GM12892 (cell line): ENCODE data around the gene ITPRID2. TPM values are rescaled to one million over a fixed set of nuclear protein-coding genes. Genes with fewer than 3 reads are reported as not detected.
A peak's percentile ranks its signal among the peaks of the same experiment; 100 is the strongest.

Experiments
- DNase-seq: peaks from one replicate; pipeline ENCODE4 v3.0.0; 2011; ENCODE audit not compliant: insufficient read length
- FAIRE-seq: peaks from 2 replicates; lab custom pipeline; 2011; peaks lifted over from hg19 to GRCh38; lab: Jason Lieb, UNC
- POLR2A ChIP-seq: IDR thresholded peaks from 2 replicates; pipeline ENCODE4 v1.6.1; 2011; ENCODE audit warnings: low read depth, low read length, control low read depth
- POLR2AphosphoS5 ChIP-seq: IDR thresholded peaks from 2 replicates; pipeline ENCODE4 v1.6.1; 2011; ENCODE audit warnings: low read depth, low read length, control low read depth
- TAF1 ChIP-seq: IDR thresholded peaks from 2 replicates; pipeline ENCODE4 v1.6.1; 2011; ENCODE audit warnings: low read depth, mild to moderate bottlenecking, control low read depth, low read length, borderline replicate concordance
- polyA plus RNA-seq: library from polyadenylated mRNA; unstranded; fragments of >200 nt; gene quantifications from one replicate; pipeline ENCODE4 v1.2.1, GENCODE V29; 2012; ENCODE audit warnings: missing spikeins, inconsistent platforms; ENCODE audit not compliant: missing spikeins

ITPRID2 gene
- polyA plus RNA-seq = 15.9 TPM

- DNase-seq (peak; percentile 82), FAIRE-seq (peak; percentile 95)
- TF ChIP-seq TAF1 (no peak), POLR2A (no peak; the same call in 1 of the 2 replicates), POLR2AphosphoS5 (no peak)
These were observed at the start of gene ITPRID2 for GRCh38 chr2:181891258-181891965. ITPRID2 (plus strand) TSS chr2:181891730; CDS start chr2:181892067, 337 bp downstream.

DNA sequence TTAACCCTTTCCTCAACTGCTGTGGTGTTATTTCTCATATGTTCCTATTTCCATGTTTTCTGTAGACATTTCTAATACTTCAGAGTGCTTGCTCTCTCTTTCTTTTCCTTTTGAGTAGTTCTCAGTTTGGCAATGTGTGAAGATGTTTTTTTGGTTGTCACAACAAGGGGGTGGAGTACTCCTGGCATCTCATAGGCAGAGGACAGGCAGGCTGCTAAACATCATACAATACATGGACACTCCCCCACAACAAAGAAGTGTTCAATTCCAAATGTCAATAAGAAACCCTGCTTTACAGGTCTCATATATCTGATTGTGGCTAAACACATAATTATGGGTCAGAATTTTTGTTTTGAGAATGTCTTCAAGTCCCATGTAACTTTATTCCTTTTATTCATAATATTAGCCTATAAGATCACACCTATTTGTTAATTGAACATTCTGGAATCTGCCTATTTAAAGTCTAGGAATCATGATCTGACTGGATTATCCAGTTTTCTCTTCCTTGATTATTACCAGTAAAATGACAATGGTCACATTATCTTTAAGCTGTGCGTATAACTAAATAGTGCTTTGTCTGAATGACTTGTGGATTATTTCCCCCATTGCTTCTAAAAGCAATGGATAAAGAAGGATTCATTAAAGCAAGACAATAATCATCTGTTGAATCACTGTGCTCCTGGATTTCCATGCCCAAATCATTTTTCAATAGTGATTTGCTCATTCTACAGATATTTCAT is 46.8 kb upstream of the ITPRID2 start:
- FAIRE-seq = no peak
- DNase-seq = no peak

GRCh38 chr2:181846399-181847197 is 44.9 kb upstream of the ITPRID2 start:
- no peak for FAIRE-seq
- TF ChIP-seq POLR2A = no peak
- TF ChIP-seq POLR2AphosphoS5 = no peak
- TF ChIP-seq TAF1 = no peak
- DNase-seq = no peak

More for the DNA sequence above, 46.8 kb upstream of the ITPRID2 start:
- TF ChIP-seq POLR2A = no peak
- no peak for TF ChIP-seq POLR2AphosphoS5
- no peak for TF ChIP-seq TAF1

DNA sequence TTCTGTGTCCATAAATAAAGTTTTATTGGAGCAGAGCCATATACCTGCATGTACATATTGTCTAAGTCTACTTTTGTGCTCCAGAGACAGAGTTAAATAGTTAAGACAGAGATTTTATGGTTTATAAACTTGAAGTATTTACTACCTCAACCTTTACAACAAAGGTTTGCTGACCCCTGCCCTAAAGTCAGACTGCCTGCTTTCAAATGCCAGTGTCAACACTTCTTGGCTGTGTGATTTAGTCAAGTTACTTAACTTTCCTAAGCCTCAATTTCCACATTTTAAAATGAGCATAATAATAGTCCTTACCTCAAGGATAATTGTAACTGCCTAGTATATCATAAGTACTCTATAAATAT is 44.4 kb upstream of the ITPRID2 start:
- no peak for TF ChIP-seq TAF1
- TF ChIP-seq POLR2A = no peak
- no peak for TF ChIP-seq POLR2AphosphoS5
- FAIRE-seq = no peak
- no peak for DNase-seq

- TF ChIP-seq POLR2A (no peak), TAF1 (no peak), POLR2AphosphoS5 (no peak)
- FAIRE-seq (no peak), DNase-seq (no peak)
These were observed 43.8 kb upstream of the ITPRID2 start for GRCh38 chr2:181847702-181848101.

GRCh38 chr2:181848261-181848886 is 43.2 kb upstream of the ITPRID2 start:
- TF ChIP-seq TAF1 (no peak), POLR2A (no peak), POLR2AphosphoS5 (no peak)
- no peak for DNase-seq
- no peak for FAIRE-seq

- DNase-seq = no peak
- no peak for TF ChIP-seq TAF1
- TF ChIP-seq POLR2A = no peak
- no peak for TF ChIP-seq POLR2AphosphoS5
- FAIRE-seq = no peak
These were observed 41.9 kb upstream of the ITPRID2 start for GRCh38 chr2:181849601-181850000.

DNA sequence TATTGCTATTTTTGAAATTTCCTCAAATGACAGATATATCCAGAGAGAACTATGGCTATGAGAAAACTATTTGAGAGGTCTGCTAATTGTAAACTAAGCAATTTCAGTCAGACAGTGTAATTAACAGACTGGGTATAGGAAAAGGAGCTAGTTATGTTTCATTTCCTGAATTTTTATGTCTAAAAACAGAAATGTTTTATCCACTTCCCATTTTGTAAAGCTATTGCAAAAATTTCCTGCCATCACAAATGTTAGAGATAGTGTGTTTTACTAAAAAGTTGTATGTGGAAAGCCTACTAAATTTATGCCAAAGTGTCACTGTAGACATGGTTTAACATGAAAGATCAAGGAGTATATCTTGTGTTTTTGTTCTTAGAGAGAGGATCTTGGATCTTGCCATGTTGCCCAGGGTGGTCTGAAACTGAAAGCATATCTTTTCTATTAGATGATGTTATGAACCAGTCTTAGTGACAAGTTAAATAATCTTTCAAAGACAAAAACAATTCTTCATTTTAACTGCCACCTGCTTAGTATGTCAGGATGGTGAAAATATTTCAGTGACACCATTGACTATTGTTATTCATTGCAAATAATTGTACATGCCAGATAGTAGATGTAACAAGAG is 40.5 kb upstream of the ITPRID2 start:
- TF ChIP-seq TAF1 (no peak), POLR2A (no peak), POLR2AphosphoS5 (no peak)
- peak; percentile 64 for FAIRE-seq
- no peak for DNase-seq

DNA sequence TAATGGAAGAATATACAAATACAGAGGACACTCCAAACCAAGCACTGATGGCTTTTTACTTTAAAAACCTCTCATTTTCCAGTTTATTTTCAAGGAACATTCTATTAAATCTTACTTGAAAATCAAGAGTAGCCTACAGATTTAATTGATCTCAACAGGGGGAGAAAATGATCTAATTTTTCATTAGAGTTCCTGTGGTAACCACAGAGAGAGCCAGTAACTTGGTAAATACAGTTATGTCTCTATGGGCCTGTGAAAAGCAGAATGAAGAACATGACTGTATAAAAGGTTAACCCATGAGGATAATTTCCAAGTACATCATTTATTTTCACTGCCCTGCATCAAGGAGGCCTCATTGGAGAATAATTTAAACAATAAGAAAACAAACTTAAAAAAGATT is 39.8 kb upstream of the ITPRID2 start:
- no peak for TF ChIP-seq POLR2AphosphoS5
- no peak for TF ChIP-seq POLR2A
- TF ChIP-seq TAF1 = no peak
- no peak for DNase-seq
- FAIRE-seq = no peak

GRCh38 chr2:181853696-181854095 is 37.8 kb upstream of the ITPRID2 start:
- no peak for TF ChIP-seq POLR2A
- no peak for TF ChIP-seq TAF1
- no peak for TF ChIP-seq POLR2AphosphoS5
- no peak for DNase-seq
- FAIRE-seq = no peak

GRCh38 chr2:181857483-181857882 is 34.0 kb upstream of the ITPRID2 start:
- TF ChIP-seq POLR2A (no peak), POLR2AphosphoS5 (no peak), TAF1 (no peak)
- DNase-seq = no peak
- FAIRE-seq = no peak
